ENCODE measurements around the gene GABRA5.

- TF ChIP-seq CTCF (IDR thresholded peaks at IDR 0.05; ENCODE audit: insufficient read depth, low read length) (no peak), POLR2AphosphoS5 (IDR thresholded peaks at IDR 0.05; ENCODE audit: low read depth) (no peak), REST (IDR thresholded peaks at IDR 0.05; ENCODE audit: insufficient replicate concordance, low read depth) (no peak)
Observed at GRCh38 chr15:26844901-26845300, 22.0 kb upstream of the GABRA5 start.

Data from HL-60 (cell line).